ENCODE measurements around the gene FBXW12.

DNA sequence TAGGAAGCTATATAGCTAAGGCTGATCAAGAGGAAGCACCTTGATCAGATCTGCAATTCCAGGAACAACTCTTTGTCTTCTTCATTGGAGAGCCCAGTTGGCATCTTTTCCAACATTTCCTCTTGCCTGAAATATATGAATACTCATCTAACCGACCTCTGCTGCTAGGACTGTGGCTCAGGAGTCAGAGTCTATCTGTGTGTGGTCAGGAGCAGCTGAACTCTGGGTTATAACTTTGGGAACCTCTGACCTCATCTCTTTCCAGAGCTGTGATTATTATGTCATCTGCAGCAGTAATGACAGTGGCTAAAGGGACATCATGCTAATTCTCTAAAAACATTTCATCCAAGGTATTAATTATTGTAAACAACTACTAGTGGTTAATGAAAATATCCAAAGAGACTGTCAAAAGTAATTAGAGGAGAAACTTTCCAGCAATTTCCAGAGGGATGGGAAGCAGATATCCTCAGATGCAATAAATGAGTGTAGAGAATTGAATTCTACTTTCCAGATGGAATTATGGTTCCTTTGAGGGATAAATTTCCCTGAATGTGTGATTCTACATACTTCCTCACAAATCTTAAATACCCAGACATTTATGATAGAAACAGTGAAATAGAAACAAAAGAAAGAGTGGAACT lies 27.0 kb upstream of the FBXW12 start:
- TF ChIP-seq, protein P1, sequence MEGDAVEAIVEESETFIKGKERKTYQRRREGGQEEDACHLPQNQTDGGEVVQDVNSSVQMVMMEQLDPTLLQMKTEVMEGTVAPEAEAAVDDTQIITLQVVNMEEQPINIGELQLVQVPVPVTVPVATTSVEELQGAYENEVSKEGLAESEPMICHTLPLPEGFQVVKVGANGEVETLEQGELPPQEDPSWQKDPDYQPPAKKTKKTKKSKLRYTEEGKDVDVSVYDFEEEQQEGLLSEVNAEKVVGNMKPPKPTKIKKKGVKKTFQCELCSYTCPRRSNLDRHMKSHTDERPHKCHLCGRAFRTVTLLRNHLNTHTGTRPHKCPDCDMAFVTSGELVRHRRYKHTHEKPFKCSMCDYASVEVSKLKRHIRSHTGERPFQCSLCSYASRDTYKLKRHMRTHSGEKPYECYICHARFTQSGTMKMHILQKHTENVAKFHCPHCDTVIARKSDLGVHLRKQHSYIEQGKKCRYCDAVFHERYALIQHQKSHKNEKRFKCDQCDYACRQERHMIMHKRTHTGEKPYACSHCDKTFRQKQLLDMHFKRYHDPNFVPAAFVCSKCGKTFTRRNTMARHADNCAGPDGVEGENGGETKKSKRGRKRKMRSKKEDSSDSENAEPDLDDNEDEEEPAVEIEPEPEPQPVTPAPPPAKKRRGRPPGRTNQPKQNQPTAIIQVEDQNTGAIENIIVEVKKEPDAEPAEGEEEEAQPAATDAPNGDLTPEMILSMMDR (IDR thresholded peaks at IDR 0.05) = no peak
- no peak for TF ChIP-seq POLR2A (IDR thresholded peaks at IDR 0.05)

Data from lower leg skin (tissue), 3 donors.